ENCODE data around the gene HAAO.

- TF ChIP-seq ZNF671 (CRISPR knock-in tag; IDR thresholded peaks at IDR 0.05) (no peak), FOXP1 (CRISPR knock-in tag; IDR thresholded peaks at IDR 0.05; ENCODE audit: borderline replicate concordance) (no peak)
- TF ChIP-seq, protein P1, sequence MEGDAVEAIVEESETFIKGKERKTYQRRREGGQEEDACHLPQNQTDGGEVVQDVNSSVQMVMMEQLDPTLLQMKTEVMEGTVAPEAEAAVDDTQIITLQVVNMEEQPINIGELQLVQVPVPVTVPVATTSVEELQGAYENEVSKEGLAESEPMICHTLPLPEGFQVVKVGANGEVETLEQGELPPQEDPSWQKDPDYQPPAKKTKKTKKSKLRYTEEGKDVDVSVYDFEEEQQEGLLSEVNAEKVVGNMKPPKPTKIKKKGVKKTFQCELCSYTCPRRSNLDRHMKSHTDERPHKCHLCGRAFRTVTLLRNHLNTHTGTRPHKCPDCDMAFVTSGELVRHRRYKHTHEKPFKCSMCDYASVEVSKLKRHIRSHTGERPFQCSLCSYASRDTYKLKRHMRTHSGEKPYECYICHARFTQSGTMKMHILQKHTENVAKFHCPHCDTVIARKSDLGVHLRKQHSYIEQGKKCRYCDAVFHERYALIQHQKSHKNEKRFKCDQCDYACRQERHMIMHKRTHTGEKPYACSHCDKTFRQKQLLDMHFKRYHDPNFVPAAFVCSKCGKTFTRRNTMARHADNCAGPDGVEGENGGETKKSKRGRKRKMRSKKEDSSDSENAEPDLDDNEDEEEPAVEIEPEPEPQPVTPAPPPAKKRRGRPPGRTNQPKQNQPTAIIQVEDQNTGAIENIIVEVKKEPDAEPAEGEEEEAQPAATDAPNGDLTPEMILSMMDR (IDR thresholded peaks at IDR 0.05): no peak
Measured at GRCh38 chr2:42819160-42819559, 26.8 kb upstream of the HAAO start.

Measured in WTC11 (cell line).